ENCODE measurements around the gene TTLL1.

Gene TTLL1

DNA sequence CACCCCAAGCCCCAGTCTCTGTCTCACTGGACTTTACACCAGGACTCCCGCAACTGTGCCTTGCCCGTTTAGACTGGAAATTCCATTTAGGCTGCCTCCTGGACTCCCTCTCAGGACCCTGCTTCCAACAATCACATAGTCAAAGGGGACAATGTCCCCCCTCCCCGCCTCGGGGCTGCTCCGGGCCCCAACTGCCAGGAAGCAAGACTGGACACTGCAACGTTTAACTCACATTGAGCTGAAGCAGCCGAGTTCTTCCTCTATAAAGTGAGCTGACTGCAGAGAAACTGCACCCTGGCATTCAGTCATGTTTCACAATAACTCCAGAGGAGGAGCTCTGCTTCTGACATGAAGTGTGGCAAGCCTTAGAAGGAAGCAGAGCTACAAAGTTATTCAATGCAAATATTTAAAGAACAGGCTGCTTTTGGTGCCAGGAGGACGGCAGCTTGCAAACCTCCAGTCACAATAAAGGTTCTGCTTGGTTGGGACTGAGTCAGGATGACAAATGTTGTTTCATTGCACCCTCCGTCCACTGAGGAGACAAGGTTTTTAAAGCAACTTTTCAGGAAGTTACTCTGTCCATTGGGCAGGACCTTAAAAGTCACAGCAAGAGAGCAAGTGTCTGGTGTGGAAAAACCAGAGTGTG, 94.2 kb downstream of the TTLL1 start:
- DNase-seq (ENCODE audit: low read depth in 4 of 4, low spot score in 1 of 4) = no peak

DNA sequence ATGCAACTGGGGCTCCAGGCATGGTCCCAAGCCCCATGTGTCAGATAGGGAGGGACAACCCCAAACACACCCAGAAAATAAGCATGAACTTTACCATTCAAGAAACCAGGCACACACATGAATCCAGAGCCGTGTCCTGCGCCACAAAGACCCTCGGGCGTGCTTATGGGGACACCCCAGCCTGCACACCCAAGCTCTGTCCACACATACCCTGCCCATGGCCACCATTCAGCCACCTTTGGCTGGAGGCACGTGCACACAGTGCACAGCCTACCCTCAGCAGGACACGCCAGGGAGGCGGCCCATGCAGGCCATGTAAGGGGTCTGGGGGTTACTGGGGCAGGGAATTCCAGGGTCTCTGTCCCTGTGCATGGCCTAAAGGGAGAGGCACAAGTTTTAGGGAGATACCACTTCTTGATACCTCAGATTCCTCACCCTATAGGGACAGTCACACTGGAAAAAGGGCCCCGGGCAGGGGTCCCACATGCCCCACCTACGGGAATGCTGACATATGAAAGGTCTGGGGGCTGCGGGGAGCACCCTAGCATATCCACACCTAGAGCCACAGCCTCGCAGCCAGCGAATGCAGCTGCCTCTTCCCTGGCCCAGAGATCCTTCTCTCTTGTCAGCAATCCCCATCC, 94.8 kb downstream of the TTLL1 start:
- DNase-seq (ENCODE audit: low read depth in 4 of 4, low spot score in 1 of 4) = no peak

- DNase-seq (ENCODE audit: low read depth in 4 of 4, low spot score in 1 of 4) = no peak
Observed at GRCh38 chr22:42993651-42994275, 95.4 kb downstream of the TTLL1 start.

DNA sequence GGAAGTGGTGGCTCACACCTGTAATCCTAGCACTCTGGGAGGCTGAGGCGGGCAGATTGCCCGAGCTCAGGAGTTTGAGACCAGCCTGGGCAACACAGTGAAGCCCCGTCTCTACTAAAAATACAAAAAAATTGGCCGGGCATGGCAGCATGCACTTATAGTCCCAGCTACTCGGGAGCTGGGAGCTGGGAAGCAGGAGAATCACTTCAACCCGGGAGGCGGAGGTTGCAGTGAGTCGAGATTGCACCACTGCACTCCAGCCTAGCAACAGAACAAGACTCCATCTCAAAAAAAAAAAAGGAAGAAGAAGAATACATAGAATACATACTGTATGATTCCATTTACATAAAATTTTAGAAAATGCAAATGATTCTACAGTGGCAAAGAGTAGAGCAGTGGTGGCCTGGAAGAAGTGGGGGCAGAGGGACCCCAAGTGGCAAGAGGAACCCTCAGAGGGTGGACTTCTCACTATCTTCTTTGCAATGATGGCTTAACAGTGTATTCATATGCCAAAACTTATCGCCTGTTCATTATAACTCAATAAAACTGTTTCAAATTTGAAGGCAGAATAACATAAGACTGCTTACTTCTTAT, 96.2 kb downstream of the TTLL1 start:
- no peak for DNase-seq (ENCODE audit: low read depth in 4 of 4, low spot score in 1 of 4)

- no peak for DNase-seq (ENCODE audit: low read depth in 4 of 4, low spot score in 1 of 4)
Observed at GRCh38 chr22:42992092-42992491, 97.1 kb downstream of the TTLL1 start.

GRCh38 chr22:42991010-42991651, 98.1 kb downstream of the TTLL1 start:
- no peak for DNase-seq (ENCODE audit: low read depth in 4 of 4, low spot score in 1 of 4)

DNA sequence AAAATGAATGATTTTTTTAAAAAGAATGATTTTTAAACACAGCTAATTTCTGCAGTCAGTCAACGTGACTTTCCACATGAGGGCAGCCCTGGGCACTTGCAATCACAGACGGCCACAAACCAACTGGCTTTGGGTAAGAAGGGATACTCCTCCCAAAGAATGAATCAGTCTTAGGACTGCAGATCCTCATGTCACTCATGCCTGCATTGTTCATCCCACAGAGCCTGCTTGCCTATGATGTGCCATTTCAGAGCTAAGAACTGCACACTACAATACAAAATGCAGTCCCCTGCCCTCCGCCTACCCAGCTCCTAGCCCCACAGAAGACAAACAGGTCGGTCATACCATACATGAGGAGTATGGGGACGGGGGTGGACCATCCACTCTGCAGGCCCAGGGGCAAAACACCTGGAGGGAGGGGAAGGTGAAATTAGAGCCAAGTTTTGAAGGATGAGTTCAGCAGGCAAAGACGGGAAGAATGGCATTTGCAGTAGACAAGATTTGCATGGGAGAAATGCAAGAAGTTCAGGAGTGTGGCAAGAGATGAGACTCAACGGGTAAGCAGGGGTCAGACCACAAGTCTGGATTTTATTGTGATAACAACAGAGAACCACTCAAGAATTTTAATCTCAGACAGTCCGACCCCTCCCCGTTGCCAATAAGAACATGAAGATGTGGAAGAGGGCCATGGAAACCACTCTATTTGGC, 98.9 kb downstream of the TTLL1 start:
- no peak for DNase-seq (ENCODE audit: low read depth in 4 of 4, low spot score in 1 of 4)
